HG03565 (cell line): ENCODE data around the gene PACS1.
"Not testable (repeated sequence)": the region's sequence is repeated elsewhere in the genome, so short reads cannot be mapped to it uniquely, and the experiment has no call there.

Source experiments
- ATAC-seq: cut with Tn5 transposase; IDR thresholded peaks from one replicate; pipeline ENCODE4 v1.9.1; 2021; ENCODE audit warnings: mild to moderate bottlenecking, moderate library complexity; ENCODE audit not compliant: unreplicated experiment

PACS1 gene

GRCh38 chr11:66072518-66072917, 2.4 kb downstream of the PACS1 start:
- no peak for ATAC-seq

DNA sequence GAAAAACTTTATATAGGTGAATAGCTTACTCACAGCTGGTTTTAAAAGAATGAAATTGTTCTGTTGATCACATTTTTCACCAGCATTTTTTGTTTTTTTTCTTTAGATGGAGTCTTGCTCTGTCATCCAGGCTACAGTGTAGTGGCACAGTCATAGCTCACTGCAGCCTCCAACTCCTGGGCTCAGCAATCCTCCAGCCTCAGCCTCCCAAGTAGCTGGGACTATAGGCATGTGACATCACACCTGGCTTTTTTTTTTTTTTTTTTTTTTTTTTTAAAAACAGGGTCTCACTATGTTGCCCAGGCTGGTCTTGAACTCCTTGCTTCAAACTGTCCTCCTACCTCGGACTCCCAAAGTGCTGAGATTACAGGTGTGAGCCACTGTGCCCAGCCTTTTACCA, 3.6 kb downstream of the PACS1 start:
- ATAC-seq, result no peak

DNA sequence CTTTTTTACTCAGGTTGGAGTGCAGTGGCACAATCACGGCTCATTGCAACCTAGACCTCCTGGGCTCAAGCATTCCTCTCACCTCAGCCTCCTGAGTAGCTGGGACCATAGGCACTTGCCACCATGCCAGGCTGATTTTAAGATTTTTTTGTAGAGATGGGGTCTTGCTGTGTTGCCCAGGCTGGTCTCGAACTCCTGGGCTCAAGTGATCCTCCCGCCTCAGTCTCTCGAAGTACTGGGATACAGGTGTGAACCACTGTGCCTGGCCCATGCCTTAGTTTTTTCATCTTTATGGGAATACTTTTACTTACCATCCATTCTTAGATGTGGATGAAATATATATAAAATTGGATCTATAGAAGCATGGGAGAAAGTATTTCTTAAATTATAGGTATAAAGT, 5.2 kb downstream of the PACS1 start:
- no peak for ATAC-seq

- no peak for ATAC-seq
Measured at GRCh38 chr11:66076561-66076960, 6.5 kb downstream of the PACS1 start.

GRCh38 chr11:66077927-66078326, 7.9 kb downstream of the PACS1 start:
- no peak for ATAC-seq

DNA sequence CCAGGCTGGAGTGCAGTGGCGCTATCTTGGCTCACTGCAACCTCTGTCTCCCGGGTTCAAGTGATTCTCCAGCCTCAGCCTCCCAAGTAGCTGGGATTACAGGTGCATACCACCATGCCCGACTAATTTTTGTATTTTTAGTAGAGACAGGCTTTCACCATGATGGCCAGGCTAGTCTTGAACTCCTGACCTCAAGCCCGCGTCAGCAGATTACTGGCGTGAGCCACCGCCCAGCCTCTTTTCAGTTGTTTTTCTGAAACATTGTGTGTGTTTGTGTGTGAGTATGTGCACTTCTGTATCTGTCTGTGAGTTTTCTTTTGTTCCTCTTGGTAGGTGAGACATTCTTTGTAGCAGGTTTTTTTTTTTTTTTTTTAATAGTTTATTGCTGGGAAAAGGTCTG, 8.9 kb downstream of the PACS1 start:
- ATAC-seq, result not testable (repeated sequence)

DNA sequence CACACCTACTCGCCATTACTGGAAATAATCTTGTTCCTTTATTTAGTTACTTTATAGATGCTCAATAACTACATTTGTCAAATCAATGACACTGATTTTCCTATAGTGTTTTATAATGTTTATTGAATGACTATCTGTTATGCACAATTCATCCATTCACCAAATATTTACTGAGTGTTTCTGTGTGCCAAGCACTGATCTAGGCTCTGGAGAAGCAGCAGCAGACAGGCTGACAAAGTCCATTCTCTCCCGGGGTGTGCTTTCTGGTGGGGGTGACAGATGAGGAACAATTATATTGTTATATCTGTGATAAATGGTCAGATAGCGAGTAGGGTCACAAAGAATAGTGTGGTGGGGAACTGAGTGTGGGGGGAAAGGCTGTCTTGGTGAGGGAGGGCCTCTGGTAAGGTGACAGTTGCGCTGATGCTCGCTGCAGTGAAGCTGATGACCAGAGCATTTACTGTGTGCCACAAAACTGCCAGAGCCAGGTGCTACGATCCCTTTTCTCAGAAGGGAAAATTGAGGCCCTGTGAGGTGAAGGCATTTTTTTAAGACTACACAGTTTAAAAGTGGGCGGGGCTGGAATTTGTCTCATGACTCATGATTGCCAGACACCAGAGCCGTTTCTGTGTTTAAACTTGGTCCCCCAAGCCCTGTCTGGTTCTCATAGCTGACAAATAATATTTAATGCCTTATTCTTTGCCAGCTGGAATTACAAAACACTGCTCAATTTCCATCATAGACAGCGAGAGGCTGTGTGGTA, 10.2 kb downstream of the PACS1 start:
- no peak for ATAC-seq

DNA sequence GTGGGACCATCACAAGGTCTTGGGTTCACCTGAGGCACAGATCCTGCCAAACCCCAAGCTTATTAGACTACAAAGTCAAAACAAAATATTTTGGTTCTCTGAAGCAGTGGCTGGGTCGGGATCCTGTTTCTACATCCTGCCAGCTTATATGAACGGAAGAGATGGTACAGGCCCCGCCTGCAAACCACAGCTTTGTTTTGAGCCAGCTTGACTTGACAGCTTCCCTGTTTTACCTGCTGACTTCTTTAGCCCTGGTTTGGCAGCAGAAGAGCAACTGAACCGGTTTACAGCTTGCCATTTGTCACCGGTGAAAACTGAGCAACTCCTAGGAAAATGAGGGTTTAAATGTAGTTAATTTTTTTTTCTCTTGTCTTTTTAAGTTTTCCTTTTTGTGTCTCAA, 11.4 kb downstream of the PACS1 start:
- ATAC-seq, result peak; percentile 42

DNA sequence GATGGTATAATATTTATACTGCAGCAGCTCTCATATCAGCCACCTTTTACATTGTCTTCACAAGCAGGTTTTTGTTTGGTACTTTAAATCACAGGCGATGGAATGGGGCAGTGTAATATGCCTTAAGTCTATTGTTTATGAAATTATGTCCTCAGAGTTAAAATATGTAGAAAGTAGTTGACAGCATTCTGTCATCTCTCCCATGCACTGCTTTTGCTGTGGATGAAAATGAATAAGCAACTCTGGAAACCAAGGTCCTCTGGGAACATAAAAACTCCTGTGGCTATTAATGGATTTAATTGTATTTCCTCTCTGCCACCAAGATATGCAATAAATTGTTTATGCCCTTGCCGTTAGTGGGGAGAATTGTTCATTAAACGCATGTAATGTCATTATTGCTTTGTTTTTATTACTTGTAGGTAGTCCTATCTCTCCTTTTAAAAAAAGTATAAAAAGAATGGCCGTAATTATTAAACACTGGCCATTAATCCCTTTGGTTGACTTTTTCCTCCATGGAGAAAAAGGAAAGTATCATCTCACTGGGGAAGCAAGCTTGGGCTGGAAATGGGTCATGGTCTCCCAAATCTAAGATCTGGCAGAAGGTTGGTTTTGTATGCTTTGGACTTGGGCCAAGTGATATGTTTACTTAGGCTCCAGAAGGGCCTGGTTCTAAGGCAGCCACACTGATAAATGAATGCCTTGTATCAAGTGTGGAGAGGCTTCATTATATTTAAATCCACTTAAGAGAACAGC, 13.1 kb downstream of the PACS1 start:
- no peak for ATAC-seq

GRCh38 chr11:66083767-66084166, 13.7 kb downstream of the PACS1 start:
- no peak for ATAC-seq

GRCh38 chr11:66084821-66085475, 14.9 kb downstream of the PACS1 start:
- no peak for ATAC-seq

GRCh38 chr11:66087148-66087908, 17.3 kb downstream of the PACS1 start:
- ATAC-seq, result no peak

DNA sequence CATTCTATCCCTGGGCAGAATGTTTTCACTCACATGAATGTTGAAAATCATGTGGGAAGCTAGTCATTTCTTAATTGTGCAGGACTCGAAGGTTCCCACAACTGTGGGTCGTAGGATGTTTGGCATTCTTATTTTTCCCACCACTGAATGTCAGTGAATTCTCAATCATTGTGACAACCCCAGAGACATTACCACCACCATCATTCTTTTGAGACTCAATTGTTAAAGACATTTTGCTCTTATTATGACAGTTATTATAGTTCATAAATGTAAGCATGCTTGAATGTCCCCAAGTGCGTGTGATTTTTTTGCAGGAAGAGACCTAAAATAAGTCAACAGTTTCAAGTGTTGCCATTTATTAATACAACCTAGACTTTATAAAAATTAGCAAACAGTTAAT, 19.0 kb downstream of the PACS1 start:
- no peak for ATAC-seq

- ATAC-seq, result no peak
Measured at GRCh38 chr11:66090288-66090687, 20.2 kb downstream of the PACS1 start.

GRCh38 chr11:66092125-66092524, 22.1 kb downstream of the PACS1 start:
- not testable (repeated sequence) for ATAC-seq

- ATAC-seq, result not testable (repeated sequence)
Measured at GRCh38 chr11:66099746-66100145, 29.7 kb downstream of the PACS1 start.

GRCh38 chr11:66100272-66101065, 30.4 kb downstream of the PACS1 start:
- ATAC-seq, result no peak

DNA sequence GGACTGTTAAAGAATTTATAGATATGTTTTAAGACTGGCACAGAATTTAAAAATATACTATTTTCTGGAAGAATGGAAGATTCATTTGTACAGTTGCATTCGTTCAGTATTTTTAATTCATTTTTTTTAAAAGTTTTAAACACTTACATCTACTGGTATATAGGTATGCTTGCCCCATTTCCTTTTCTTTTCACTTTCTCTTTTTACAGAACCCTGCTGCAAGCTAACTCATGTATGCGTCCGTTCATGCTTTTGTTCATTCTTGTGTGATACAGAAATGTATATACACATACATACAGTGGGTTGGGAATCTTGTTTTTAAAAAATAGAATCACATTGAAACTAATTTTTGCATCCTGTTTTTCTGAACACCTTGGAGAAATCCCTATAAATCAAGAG, 31.0 kb downstream of the PACS1 start:
- no peak for ATAC-seq

- ATAC-seq, result no peak
Measured at GRCh38 chr11:66104057-66104638, 34.1 kb downstream of the PACS1 start.
